SK-N-MC (cell line): Measurements from ENCODE around the gene SERPINI1.

ENCODE experiments used
- EZH2 ChIP-seq: fragments of 200-600 bp; sonication (generic); IDR thresholded peaks from one replicate; pipeline ENCODE4 v1.6.1; 2017; ENCODE audit warnings: antibody characterized with exemption
- FOXP2 ChIP-seq: optimal IDR thresholded peaks from 2 replicates; pipeline ENCODE3; 2011; ENCODE audit warnings: mild to moderate bottlenecking, moderate library complexity; ENCODE audit not compliant: insufficient read depth; ENCODE audit errors: extremely low read length, control extremely low read depth
- POLR2AphosphoS5 ChIP-seq: IDR thresholded peaks from 2 replicates; pipeline ENCODE4 v1.6.1; 2012; ENCODE audit warnings: mild to moderate bottlenecking, low read depth, low read length, borderline replicate concordance

DNA sequence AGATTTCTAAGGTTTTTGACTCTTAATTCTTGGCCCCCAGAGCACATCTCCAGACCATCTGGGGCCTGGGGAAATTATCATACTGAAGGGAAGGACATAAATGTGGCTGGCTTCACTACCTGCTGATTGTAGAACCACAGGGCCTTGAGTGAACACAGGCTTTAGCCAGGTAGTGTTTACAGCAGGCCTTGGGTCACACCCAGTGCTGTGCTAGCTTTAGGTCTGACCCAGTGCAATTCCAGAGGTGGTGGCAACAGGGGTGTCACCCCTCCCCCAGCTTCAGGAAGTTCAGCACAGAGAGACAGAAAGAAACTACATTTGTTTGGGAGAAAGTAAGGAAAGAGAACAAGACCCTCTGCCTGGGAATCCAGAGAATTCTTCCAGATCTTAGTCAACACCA lies 25.0 kb upstream of the SERPINI1 start:
- TF ChIP-seq EZH2 (no peak), POLR2AphosphoS5 (no peak), FOXP2 (no peak)
